ENCODE measurements around the gene SMPX. TPM values are rescaled to one million over a fixed set of nuclear protein-coding genes. Genes with fewer than 3 reads are reported as not detected.
A peak's percentile ranks its signal among the peaks of the same experiment; 100 is the strongest.

SMPX gene
- total and polyA plus RNA-seq, 2 donors (not counting 1 experiment from before 2014, with no cell fraction given): not detected

GRCh38 chrX:21683941-21684340, 74.0 kb downstream of the SMPX start:
- Histone ChIP-seq H3K4me3 (replicated peaks in 1 of 4; ENCODE audit: control extremely low read depth in 1 of 4, insufficient read depth in 1 of 4, low read depth in 3 of 4, low read length in 4 of 4) (no peak overlapping the region), H3K9ac (ENCODE audit: insufficient read depth, low read length) (no peak overlapping the region), H3K27ac (ENCODE audit: insufficient read depth, low read length) (peak overlapping the region; percentile 14), H4K20me1 (ENCODE audit: control insufficient read depth, extremely low read depth, insufficient read depth, low read length) (no peaks in the 10 kb centered on the region), H2AFZ (ENCODE audit: low read length) (no peak overlapping the region), H3K79me2 (ENCODE audit: control insufficient read depth, insufficient read depth, low read length) (no peaks in the 10 kb centered on the region), H3K36me3 (ENCODE audit: control insufficient read depth, insufficient read depth, low read length) (no peaks in the 10 kb centered on the region), H3K9me3 (ENCODE audit: control insufficient read depth, insufficient read depth, low read depth, low read length) (no peaks in the 10 kb centered on the region), H3K4me2 (ENCODE audit: extremely low read depth, insufficient read depth, low read length) (no peak overlapping the region), H3K27me3 (ENCODE audit: control insufficient read depth, insufficient read depth, low read length) (no peaks in the 10 kb centered on the region), H3K4me1 (ENCODE audit: control insufficient read depth, extremely low read depth, insufficient read depth, low read length) (no peaks in the 10 kb centered on the region)
- TF ChIP-seq CTCF (conservative IDR thresholded peaks at IDR 0.05 in 1 of 2, IDR thresholded peaks at IDR 0.05 in 1 of 2; ENCODE audit: low read depth in 1 of 2, low read length in 2 of 2) (no peak), EZH2 (IDR thresholded peaks at IDR 0.05; ENCODE audit: low read length, missing control alignments) (no peak)
- DNase-seq (ENCODE audit: low read depth in 2 of 2): peak; percentile 65 to 87

GRCh38 chrX:21678048-21678612, 79.8 kb downstream of the SMPX start:
- Histone ChIP-seq H3K4me3 (replicated peaks in 1 of 4; ENCODE audit: control extremely low read depth in 1 of 4, insufficient read depth in 1 of 4, low read depth in 3 of 4, low read length in 4 of 4) (no peak overlapping the region), H2AFZ (ENCODE audit: low read length) (no peak overlapping the region), H3K36me3 (ENCODE audit: control insufficient read depth, insufficient read depth, low read length) (no peaks in the 10 kb centered on the region), H3K4me1 (ENCODE audit: control insufficient read depth, extremely low read depth, insufficient read depth, low read length) (no peaks in the 10 kb centered on the region), H3K9me3 (ENCODE audit: control insufficient read depth, insufficient read depth, low read depth, low read length) (no peaks in the 10 kb centered on the region), H3K27me3 (ENCODE audit: control insufficient read depth, insufficient read depth, low read length) (no peaks in the 10 kb centered on the region), H3K9ac (ENCODE audit: insufficient read depth, low read length) (no peak overlapping the region), H3K79me2 (ENCODE audit: control insufficient read depth, insufficient read depth, low read length) (no peaks in the 10 kb centered on the region), H3K4me2 (ENCODE audit: extremely low read depth, insufficient read depth, low read length) (no peak overlapping the region), H3K27ac (ENCODE audit: insufficient read depth, low read length) (no peak overlapping the region), H4K20me1 (ENCODE audit: control insufficient read depth, extremely low read depth, insufficient read depth, low read length) (no peaks in the 10 kb centered on the region)
- peak; percentile 6 to 17 for DNase-seq (ENCODE audit: low read depth in 2 of 2)
- no peak for TF ChIP-seq EZH2 (IDR thresholded peaks at IDR 0.05; ENCODE audit: low read length, missing control alignments)

GRCh38 chrX:21675931-21676330, 82.0 kb downstream of the SMPX start:
- no peak overlapping the region for H3K4me3 ChIP-seq (replicated peaks in 1 of 4; ENCODE audit: control extremely low read depth in 1 of 4, insufficient read depth in 1 of 4, low read depth in 3 of 4, low read length in 4 of 4)
- TF ChIP-seq EZH2 (IDR thresholded peaks at IDR 0.05; ENCODE audit: low read length, missing control alignments): no peak
- TF ChIP-seq CTCF (conservative IDR thresholded peaks at IDR 0.05 in 1 of 2, IDR thresholded peaks at IDR 0.05 in 1 of 2; ENCODE audit: low read depth in 1 of 2, low read length in 2 of 2): no peak
- no peaks in the 10 kb centered on the region for H3K4me1 ChIP-seq (ENCODE audit: control insufficient read depth, extremely low read depth, insufficient read depth, low read length)
- H3K79me2 ChIP-seq (ENCODE audit: control insufficient read depth, insufficient read depth, low read length): no peaks in the 10 kb centered on the region
- no peaks in the 10 kb centered on the region for H3K9me3 ChIP-seq (ENCODE audit: control insufficient read depth, insufficient read depth, low read depth, low read length)
- no peak overlapping the region for H3K27ac ChIP-seq (ENCODE audit: insufficient read depth, low read length)
- DNase-seq (ENCODE audit: low read depth in 2 of 2): no peak
- H2AFZ ChIP-seq (ENCODE audit: low read length): no peak overlapping the region
- H3K4me2 ChIP-seq (ENCODE audit: extremely low read depth, insufficient read depth, low read length): no peak overlapping the region
- no peak overlapping the region for H3K9ac ChIP-seq (ENCODE audit: insufficient read depth, low read length)
- H3K27me3 ChIP-seq (ENCODE audit: control insufficient read depth, insufficient read depth, low read length): no peaks in the 10 kb centered on the region
- H3K36me3 ChIP-seq (ENCODE audit: control insufficient read depth, insufficient read depth, low read length): no peaks in the 10 kb centered on the region
- no peaks in the 10 kb centered on the region for H4K20me1 ChIP-seq (ENCODE audit: control insufficient read depth, extremely low read depth, insufficient read depth, low read length)

All from fibroblast of lung (primary cell).